Spleen (tissue), 11 donors: Measurements from ENCODE around the gene RABL2B. TPM values are rescaled to one million over a fixed set of nuclear protein-coding genes. Genes with fewer than 3 reads are reported as not detected.

Source experiments
- DNase-seq: peaks from one replicate; pipeline ENCODE4 v3.0.0-alpha.2; 2020
- H3K27ac ChIP-seq, 8 donors: fragments of 200-600 bp; sonication (generic) in 7 of 8; 1 replicate in 4 of 8; 2 replicates in 4 of 8; pipeline versions ENCODE4 v1.5.0 to v1.8.0; 2016 to 2021; ENCODE audit warnings: inconsistent platforms in 4 of 8, mild to moderate bottlenecking in 4 of 8, moderate library complexity in 1 of 8
- H3K27me3 ChIP-seq, 7 donors: fragments of 200-600 bp; sonication (generic) in 6 of 7; replicated peaks in 1 of 7; 1 replicate in 4 of 7; 2 replicates in 3 of 7; pipeline versions ENCODE4 v1.5.0 to v1.8.0; 2016 to 2021; ENCODE audit warnings: inconsistent platforms in 3 of 7, mild to moderate bottlenecking in 1 of 7
- H3K36me3 ChIP-seq, 6 donors: fragments of 200-600 bp; sonication (generic) in 5 of 6; 1 replicate in 4 of 6; 2 replicates in 2 of 6; pipeline versions ENCODE4 v1.5.0 to v1.8.0; 2016 to 2021; ENCODE audit warnings: inconsistent platforms in 2 of 6
- H3K4me1 ChIP-seq, 6 donors: fragments of 200-600 bp; sonication (generic) in 5 of 6; 1 replicate in 3 of 6; 2 replicates in 3 of 6; pipeline versions ENCODE4 v1.5.0 to v1.8.0; 2016 to 2021; ENCODE audit warnings: inconsistent platforms in 3 of 6
- H3K4me3 ChIP-seq, 8 donors: fragments of 200-600 bp; sonication (generic) in 7 of 8; 1 replicate in 4 of 8; 2 replicates in 4 of 8; pipeline versions ENCODE4 v1.5.0 to v1.8.0; 2016 to 2021; ENCODE audit warnings: inconsistent platforms in 4 of 8, mild to moderate bottlenecking in 4 of 8, moderate library complexity in 2 of 8
- H3K9me3 ChIP-seq, 8 donors: fragments of 200-600 bp; sonication (generic) in 7 of 8; 1 replicate in 4 of 8; 2 replicates in 4 of 8; pipeline versions ENCODE4 v1.5.0 to v1.8.0; 2016 to 2021; ENCODE audit warnings: inconsistent platforms in 4 of 8
- CTCF ChIP-seq, 11 experiments: fragments of 200-600 bp in 7 of 11; fragments of 450-650 bp in 4 of 11; sonication (generic) in 4 of 11; IDR thresholded peaks in 8 of 11; conservative IDR thresholded peaks in 3 of 11; 1 replicate in 7 of 11; 2 replicates in 4 of 11; pipeline versions ENCODE4 v1.4.0 to v1.8.0; 2016 to 2021; ENCODE audit warnings: antibody characterized with exemption in 11 of 11, inconsistent platforms in 4 of 11, mild to moderate bottlenecking in 1 of 11
- POLR2A ChIP-seq, 3 donors: fragments of 450-650 bp; IDR thresholded peaks; one replicate each; pipeline ENCODE4 v1.5.1; 2017; ENCODE audit warnings: antibody characterized with exemption in 3 of 3, mild to moderate bottlenecking in 1 of 3
- POLR2AphosphoS5 ChIP-seq, 3 donors: sonication (generic); formaldehyde crosslinking; IDR thresholded peaks; one replicate each; pipeline ENCODE4 v1.5.1; 2017; ENCODE audit warnings: antibody characterized with exemption in 3 of 3
- WGBS, 5 donors: extraction: QIAGEN DNeasy Blood & Tissue Kit in 3 of 5; methylation state at CpG; one replicate each; pipeline versions ENCODE4 v1.1.5 to v1.1.7; 2013 to 2018; 5-methylcytosine and 5-hydroxymethylcytosine counted together
- intact Hi-C: fragments of 100-400 bp; cut with DNase I; formaldehyde crosslinking; loops from one replicate; pipeline ENCODE4 v1.15.0; 2023; ENCODE audit warnings: low total_unique reads
- polyA plus RNA-seq, 3 donors: library from polyadenylated mRNA; stranded (reverse); fragments of 200-250 nt; gene quantifications; one replicate each; pipeline ENCODE4 v1.2.1, GENCODE V29; 2013
- total RNA-seq, 7 donors: library from RNA; depleted of rRNA in 3 of 7; stranded (reverse); fragments of >200 nt in 3 of 7; fragmentation: NEBNext Ultra II Directional in 4 of 7; extraction: Animal tissue kit (Norgen Biotek cat#: 25700) in 4 of 7; gene quantifications; one replicate each; pipeline versions ENCODE4 v1.1.0 to v1.2.1, GENCODE V29; 2016 to 2021
- donor health status: healthy with polysubstance abuse.
- donor health status: DM: no; HTN: no; CAD: no; lungs with moderate emphysema.
- donor health status: DM: no; HTN: no; CAD: no.
- donor health status: Bipolar disorder and iron deficiency.
- donor health status: healthy.
- donor health status: DM: no; HTN: no; CAD: no.
- donor health status: DM: yes; HTN: yes; CAD: no.

Gene RABL2B
- total and polyA plus RNA-seq, 10 donors = 14.5 to 46.9 (median 19.2) TPM

GRCh38 chr22:50721257-50721844 lies 62.1 kb downstream of the RABL2B start:
- Histone ChIP-seq H3K27ac (peak overlapping the region in 5 of 8 donors; percentile 23 to 48 (median 43)), H3K36me3 (peaks cover 0 to 70% (median 3%) of the 10 kb centered on the region in 6 donors), H3K27me3 (peaks cover 0 to 10% (median 0%) of the 10 kb centered on the region in 7 donors), H3K4me1 (peaks cover 0 to 89% (median 45%) of the 10 kb centered on the region in 6 donors), H3K9me3 (no peaks in the 10 kb centered on the region), H3K4me3 (no peak overlapping the region)
- TF ChIP-seq POLR2AphosphoS5 (IDR thresholded peaks at IDR 0.05) (peak; percentile 33 to 60 (median 59)), CTCF (IDR thresholded peaks at IDR 0.05 in 8 of 11, conservative IDR thresholded peaks at IDR 0.05 in 3 of 11) (no peak)
- intact Hi-C loops = no loop called here
- 79 to 85% (median 81%) methylated on average over 18 to 32 of the region's 32 CpGs for WGBS, 5 donors
- no peak for DNase-seq

DNA sequence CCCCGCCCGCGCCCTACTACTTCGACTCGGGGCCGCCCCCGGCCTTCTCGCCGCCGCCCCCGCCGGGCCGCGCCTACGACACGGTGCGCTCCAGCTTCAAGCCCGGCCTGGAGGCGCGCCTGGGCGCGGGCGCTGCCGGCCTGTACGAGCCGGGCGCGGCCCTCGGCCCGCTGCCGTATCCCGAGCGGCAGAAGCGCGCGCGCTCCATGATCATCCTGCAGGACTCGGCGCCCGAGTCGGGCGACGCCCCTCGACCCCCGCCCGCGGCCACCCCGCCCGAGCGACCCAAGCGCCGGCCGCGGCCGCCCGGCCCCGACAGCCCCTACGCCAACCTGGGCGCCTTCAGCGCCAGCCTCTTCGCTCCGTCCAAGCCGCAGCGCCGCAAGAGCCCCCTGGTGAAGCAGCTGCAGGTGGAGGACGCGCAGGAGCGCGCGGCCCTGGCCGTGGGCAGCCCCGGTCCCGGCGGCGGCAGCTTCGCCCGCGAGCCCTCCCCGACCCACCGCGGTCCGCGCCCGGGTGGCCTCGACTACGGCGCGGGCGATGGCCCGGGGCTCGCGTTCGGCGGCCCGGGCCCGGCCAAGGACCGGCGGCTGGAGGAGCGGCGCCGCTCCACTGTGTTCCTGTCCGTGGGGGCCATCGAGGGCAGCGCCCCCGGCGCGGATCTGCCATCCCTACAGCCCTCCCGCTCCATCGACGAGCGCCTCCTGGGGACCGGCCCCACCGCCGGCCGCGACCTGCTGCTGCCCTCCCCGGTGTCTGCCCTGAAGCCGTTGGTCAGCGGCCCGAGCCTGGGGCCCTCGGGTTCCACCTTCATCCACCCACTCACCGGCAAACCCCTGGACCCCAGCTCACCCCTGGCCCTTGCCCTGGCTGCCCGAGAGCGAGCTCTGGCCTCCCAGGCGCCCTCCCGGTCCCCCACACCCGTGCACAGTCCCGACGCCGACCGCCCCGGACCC lies 62.9 kb downstream of the RABL2B start:
- TF ChIP-seq POLR2A (IDR thresholded peaks at IDR 0.05) = no peak
- peak in 2 of 3 donors; percentile 25 to 60 for TF ChIP-seq POLR2AphosphoS5 (IDR thresholded peaks at IDR 0.05)
- TF ChIP-seq CTCF (IDR thresholded peaks at IDR 0.05 in 8 of 11, conservative IDR thresholded peaks at IDR 0.05 in 3 of 11) = no peak
- Histone ChIP-seq H3K27me3 (peaks cover 0 to 10% (median 0%) of the 10 kb centered on the region in 7 donors), H3K27ac (peak overlapping the region in 5 of 8 donors; percentile 23 to 48 (median 43)), H3K9me3 (no peaks in the 10 kb centered on the region), H3K4me1 (peaks cover 0 to 86% (median 41%) of the 10 kb centered on the region in 6 donors), H3K36me3 (peaks cover 0 to 67% (median 0%) of the 10 kb centered on the region in 6 donors), H3K4me3 (peak overlapping the region in 1 of 8 donors; percentile 21)
- no peak for DNase-seq
- intact Hi-C loops = no loop called here
- WGBS, 5 donors = 48 to 91% (median 77%) methylated on average over 77 to 132 of the region's 132 CpGs

DNA sequence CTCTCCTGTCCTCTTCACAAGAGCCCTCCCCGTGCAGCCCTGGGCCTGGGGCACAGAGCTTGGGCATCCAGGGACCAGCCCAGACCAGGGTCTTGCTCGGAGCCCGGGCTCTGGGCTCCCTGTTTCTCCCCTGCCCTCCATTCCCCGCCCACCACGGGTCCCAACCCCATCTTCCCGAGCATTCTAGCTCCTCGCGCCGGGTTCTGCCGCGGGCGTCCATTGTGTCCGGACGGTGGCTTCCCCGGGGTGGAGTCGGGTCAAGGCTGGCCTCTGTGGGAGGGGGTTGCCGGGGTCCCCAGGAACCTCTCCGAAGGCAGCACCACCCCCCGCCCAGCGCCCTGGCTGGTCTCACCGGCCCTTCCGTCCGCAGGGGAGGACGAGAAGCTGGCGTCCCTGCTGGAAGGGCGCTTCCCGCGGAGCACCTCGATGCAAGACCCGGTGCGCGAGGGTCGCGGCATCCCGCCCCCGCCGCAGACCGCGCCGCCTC lies 63.6 kb downstream of the RABL2B start:
- Histone ChIP-seq H3K9me3 (no peaks in the 10 kb centered on the region), H3K27me3 (peaks cover 0 to 10% (median 0%) of the 10 kb centered on the region in 7 donors), H3K4me3 (peak overlapping the region in 1 of 8 donors; percentile 21), H3K36me3 (peaks cover 0 to 67% (median 0%) of the 10 kb centered on the region in 6 donors), H3K27ac (peak overlapping the region in 3 of 8 donors; percentile 15 to 46 (median 40)), H3K4me1 (peaks cover 0 to 86% (median 37%) of the 10 kb centered on the region in 6 donors)
- 60 to 92% (median 74%) methylated on average over 28 to 40 of the region's 40 CpGs for WGBS, 5 donors
- no peak for DNase-seq
- intact Hi-C loops = no loop called here
- TF ChIP-seq POLR2A (IDR thresholded peaks at IDR 0.05) = no peak
- TF ChIP-seq POLR2AphosphoS5 (IDR thresholded peaks at IDR 0.05) = peak in 2 of 3 donors; percentile 27 to 58

DNA sequence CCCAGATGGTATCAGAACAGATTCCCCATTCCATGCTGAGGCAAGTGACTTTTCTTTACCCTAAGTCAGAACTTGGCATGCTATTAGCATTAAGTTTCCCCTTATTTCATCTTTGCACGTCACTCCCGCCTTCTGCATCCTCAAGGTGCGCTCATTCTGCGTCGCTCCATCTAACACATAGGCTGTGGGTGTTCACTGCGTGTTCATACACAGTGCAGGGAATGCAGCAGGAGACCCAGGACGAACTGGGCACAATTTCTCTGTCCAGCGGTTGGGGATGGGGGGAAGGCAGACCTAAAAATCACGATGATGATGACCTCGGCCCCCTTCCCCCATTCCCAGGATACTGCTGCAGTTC lies 65.1 kb downstream of the RABL2B start:
- Histone ChIP-seq H3K27ac (no peak overlapping the region), H3K36me3 (peaks cover 0 to 59% (median 0%) of the 10 kb centered on the region in 6 donors), H3K27me3 (peaks cover 0 to 10% (median 0%) of the 10 kb centered on the region in 7 donors), H3K4me3 (no peak overlapping the region), H3K4me1 (peaks cover 0 to 85% (median 30%) of the 10 kb centered on the region in 6 donors), H3K9me3 (no peaks in the 10 kb centered on the region)
- WGBS, 5 donors = 86 to 94% (median 90%) methylated on average over 10 of the region's 10 CpGs
- TF ChIP-seq POLR2AphosphoS5 (IDR thresholded peaks at IDR 0.05) = no peak
- no peak for TF ChIP-seq POLR2A (IDR thresholded peaks at IDR 0.05)
- TF ChIP-seq CTCF (IDR thresholded peaks at IDR 0.05 in 8 of 11, conservative IDR thresholded peaks at IDR 0.05 in 3 of 11) = no peak
- no peak for DNase-seq
- intact Hi-C loops = no loop called here
